HG02840 (cell line): ENCODE measurements around the gene CD3G.

Source experiments
- ATAC-seq: cut with Tn5 transposase; IDR thresholded peaks from one replicate; pipeline ENCODE4 v1.9.1; 2021; ENCODE audit warnings: mild to moderate bottlenecking, moderate library complexity, moderate number of reproducible peaks; ENCODE audit not compliant: unreplicated experiment, low FRiP score

Gene CD3G

DNA sequence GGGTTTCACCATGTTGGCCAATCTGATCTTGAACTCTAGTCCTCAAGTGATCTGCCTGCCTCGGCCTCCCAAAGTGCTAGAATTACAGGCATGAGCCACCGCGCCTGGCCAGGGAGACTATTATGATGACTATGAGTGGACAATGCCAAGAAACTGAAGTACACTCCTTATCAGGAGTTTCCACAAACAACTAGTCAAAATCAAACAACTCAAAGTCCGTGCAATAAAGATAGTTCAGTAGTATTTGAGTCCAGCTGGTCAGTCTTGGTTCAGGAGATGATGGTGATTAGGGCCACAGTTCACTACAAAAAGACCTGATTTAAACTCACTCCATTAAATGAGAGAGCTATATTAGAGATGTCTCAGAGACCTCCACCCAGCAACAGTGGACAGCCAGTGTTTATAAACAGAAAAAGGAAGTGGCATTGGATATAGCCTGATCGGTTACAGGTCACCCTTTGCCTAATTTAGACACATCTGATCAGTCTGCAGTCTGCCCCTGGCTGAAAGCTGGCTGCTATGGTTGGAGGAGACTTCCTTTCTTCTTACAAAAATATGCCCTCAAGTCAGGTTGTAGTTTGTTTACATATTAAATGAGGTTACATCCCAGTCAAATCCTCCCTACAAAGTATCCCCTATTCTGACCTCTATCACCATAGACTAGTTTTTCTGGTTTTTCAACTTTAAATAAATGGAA, 22.6 kb upstream of the CD3G start:
- no peak for ATAC-seq

DNA sequence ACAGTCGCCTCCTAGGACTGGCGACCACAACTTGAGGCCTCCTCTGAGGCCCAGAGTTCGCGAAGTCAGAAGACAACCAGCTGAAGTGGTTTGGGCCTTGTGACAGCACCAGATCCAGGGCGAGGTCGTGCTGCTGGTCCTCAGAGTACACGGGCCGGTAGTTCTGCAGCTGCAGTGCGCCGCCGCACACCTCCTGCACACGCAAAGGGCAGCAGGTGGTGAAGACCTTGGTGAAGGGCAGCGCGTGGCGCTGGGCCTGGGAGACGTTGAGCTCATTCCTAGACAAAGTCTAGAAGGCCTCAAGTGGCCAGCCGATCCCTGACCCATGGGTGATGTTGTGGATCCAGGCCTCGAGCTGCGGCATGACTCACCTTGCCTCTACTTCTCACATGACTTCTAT, 21.4 kb upstream of the CD3G start:
- no peak for ATAC-seq

DNA sequence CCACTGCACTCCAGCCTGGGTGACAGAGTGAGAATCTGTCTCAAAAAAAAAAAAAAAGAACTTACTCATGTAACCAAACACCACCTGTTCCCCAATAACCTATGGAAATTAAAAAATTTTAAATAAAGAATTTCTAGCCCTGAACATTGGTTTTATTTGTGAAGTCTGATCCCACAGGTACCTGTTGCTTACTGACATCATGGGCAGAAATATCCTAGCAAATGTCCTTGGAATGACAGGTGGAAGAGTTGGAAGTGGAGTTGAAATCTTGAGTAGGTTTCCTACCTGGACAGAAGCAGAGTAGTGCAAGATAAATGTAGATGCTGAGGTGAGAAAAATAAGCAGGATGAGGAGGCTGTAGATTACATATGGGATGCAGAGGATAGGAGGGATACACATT, 18.9 kb upstream of the CD3G start:
- ATAC-seq, result no peak

DNA sequence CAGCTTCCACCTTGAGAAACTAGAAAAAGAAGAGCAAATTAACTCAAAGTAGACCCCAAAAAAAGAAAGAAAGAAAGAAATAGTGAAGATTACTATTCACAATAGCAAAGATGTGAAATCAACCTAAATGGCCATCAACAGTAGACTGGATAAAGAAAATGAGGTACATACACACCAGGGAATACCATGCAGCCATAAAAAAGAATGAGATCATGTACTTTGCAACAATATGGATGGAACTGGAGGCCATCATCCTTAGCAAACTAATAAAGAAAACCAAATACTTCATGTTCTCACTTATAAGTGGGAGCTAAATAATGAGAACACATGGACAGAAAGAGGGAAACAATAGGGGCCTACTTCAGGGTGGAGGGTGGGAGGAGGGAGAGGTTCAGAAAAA, 15.4 kb upstream of the CD3G start:
- no peak for ATAC-seq

DNA sequence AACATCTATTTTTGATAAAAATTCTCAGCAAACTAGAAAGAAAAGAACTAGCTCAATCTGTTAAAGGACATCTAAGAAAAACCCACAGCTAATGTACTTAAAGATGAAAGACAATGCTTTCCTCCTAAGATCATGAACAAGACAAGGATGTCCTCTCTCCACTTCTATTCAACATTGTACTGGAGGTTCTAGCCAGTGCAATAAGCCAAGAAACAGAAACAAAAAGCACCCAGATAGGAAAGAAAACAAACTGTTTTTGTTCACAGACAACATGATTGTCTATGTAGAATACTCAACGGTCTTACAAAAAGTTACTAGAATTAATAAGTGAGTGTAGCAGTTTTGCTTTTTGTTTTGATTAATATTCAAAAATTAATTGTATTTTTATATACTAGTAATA, 9.4 kb upstream of the CD3G start:
- ATAC-seq, result no peak

DNA sequence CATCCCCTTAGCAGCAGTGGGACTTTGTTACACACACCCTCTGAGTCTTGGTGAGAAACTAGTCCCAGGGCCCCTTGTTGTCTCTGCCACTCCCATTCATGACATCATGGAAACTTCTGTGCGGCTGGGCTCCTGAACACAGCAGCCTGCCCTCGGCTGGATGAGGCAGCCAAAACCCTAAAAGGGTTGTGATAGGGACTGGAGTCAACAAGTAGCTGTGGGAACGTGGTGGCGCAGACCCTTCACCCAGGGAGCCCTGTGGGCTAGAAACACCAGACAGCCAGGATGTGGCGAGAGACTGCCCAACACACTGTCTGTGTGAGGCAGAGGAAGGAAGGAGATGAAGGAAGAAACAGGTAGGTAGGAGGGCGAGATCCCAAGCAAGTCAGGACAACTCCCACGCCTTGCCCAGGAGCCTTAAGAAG, 5.5 kb upstream of the CD3G start:
- no peak for ATAC-seq

DNA sequence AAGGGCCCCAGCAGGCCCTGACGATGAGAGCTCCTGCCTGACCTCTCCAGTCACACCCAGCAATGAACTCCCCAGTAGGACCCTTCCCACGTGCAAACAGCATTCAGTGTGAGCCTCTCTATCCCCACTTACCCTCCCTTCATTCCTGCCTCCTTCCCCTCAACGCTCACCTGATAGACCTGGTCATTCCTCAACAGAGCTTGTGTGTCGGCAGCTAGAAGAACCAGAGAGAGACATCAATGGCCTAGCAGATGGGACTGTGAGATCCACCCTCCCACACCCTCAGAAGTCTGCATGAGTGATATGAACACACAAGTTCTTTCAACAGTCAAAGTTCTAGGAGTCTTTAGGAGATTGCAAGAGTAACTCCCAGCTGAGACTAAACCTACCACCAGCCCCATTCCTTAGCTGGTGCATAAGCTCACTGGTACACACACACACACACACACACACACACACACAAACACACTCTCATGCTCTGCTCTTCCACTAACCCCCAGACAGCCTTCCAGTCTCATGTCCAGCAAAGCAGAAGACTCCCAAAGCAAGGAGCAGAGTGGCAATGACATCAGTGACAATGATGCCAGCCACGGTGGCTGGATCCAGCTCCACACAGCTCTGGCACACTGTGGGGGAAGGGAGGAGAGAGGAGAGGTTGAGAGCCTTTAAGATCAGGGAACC, 4.7 kb upstream of the CD3G start:
- no peak for ATAC-seq

DNA sequence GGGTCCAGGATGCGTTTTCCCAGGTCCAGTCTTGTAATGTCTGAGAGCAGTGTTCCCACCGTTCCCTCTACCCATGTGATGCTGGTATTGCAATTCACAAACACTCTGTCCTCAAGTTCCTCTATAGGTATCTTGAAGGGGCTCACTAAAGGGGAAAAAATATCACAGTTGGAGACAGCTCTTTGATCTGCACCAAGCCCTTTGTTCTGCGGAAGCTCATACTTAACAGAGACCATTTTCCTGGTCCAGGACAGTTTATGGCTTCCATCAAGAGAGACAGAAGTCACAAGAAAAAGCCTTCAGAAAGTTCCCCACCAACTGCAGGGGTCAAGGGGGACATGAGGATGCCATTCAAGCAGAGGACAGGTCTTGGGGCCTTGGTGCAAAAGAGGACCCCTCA, 3.7 kb upstream of the CD3G start:
- ATAC-seq, result no peak

DNA sequence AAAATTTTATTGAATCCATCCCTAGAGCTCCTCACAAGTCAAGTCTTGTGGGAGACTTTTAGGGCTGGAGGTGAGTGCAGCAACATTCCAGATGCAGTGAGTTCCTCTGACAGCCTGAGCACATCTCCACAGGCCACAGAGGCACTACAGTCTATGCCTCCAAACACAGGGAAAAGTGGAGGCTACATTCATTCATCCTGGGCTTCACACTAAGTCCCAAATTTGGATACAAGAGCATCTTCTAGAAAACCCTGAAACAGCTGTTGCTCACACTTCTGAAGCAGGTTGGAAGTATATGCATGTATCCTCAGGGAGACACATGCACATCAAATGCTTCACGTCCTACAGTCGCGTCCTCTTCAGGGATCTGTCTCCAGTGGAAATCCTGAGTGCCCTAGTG, 2.9 kb upstream of the CD3G start:
- no peak for ATAC-seq

DNA sequence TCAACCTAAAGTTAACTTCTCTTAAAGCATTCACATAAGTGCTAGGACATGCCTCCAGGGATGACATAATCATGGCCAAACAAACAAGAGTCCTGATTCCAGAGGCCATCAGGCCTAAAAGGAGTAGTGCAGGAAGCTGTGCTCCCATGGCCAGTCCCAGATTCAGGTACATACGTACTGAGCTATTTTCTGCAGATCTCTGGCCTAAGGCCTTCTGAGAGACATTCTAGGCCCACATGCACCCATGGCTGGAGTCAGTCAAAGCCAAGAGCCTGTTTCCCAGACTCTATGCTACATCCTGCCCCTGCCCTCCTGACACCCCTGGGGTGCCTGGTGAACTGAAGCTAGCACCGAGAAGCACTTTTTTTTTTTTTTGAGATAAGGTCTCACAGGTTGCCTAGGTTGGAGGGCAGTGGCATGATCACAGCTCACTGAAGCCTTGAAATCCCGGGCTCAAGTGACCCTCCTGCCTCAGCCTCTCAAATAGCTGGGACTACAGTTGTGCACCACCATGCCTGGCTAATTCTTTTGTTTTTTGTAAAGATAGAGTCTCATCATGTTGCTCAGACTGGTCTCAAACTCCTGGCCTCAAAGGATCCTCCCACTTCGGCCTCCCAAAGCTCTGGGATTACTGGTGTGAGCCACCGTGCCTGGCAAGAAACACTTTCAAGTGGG, 2.2 kb upstream of the CD3G start:
- ATAC-seq, result no peak

DNA sequence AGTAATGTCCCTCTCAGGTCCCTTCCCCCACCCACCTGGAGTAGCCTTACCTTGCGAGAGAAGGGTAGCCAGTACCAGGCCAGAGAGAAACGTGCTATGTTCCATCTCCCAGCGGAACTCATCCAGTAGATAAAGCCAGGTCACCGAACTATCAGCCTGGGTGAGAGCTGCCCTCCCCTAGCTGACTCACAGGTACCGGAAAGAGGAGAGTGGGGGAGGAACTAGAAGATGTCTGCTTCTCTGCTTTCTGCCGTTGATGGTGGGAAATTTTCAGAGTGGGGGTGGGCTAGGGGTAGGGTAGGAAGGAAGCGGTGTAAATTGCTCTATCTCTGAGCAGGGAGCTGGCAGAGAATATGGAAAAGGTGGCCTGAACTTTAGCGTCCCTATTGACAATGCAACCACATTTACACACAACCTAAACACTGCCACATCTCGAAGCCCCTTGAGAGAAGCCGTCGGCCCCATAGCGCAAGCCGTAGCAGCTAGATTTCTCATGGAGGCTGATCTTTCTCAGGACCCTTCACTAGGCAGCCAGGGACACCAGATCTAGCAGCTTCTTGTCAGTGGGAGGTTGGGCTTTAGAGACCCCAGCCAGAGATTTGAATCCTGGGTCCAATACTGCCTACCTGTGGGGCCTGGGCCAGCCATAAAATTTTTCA, 1.5 kb upstream of the CD3G start, which contains the start of gene CD3D:
Gene CD3D, minus strand, starts transcription at position 203 of the 659 bp plus-strand sequence. Its CDS starts 98 bp downstream, at position 105.
- no peak for ATAC-seq

DNA sequence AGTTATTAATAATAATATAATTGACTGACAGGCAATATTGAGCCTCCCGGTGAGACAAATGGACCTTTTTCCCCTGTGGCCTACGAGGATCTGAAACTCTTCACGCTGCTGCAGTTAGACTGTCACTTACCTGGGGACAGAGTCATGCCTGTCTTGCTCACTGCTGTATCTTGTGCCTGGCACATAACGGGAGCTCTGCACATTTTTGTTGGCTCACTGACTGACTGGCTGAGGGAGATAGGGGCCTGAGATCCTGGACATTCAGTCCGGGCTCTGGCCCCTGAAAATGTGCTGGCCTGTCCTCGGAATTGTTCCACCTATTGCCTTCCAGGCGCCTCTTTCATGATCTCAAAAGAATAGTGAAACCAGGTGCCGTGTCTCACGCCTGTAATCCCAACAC, 896 bp upstream of the CD3G start:
- ATAC-seq, result no peak

DNA sequence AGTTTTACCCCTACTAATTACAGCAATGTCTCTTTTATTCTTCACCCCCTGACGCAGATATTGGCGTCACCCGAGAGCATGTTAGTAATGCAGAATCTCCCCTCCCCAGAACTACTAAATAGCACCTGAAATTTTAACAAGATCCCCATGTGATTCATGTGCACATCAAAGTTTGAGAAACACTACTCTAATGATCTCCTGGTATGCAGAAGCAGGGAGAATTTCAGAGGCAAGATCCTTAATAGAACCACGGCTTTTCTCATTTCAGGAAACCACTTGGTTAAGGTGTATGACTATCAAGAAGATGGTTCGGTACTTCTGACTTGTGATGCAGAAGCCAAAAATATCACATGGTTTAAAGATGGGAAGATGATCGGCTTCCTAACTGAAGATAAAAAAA, 5.3 kb downstream of the CD3G start:
- no peak for ATAC-seq

DNA sequence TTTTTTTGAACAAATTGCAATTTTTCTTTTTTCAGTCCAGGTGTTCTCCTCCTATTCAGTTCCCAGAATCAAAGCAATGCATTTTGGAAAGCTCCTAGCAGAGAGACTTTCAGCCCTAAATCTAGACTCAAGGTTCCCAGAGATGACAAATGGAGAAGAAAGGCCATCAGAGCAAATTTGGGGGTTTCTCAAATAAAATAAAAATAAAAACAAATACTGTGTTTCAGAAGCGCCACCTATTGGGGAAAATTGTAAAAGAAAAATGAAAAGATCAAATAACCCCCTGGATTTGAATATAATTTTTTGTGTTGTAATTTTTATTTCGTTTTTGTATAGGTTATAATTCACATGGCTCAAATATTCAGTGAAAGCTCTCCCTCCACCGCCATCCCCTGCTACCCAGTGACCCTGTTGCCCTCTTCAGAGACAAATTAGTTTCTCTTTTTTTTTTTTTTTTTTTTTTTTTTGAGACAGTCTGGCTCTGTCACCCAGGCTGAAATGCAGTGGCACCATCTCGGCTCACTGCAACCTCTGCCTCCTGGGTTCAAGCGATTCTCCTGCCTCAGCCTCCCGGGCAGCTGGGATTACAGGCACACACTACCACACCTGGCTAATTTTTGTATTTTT, 9.1 kb downstream of the CD3G start:
- no peak for ATAC-seq

DNA sequence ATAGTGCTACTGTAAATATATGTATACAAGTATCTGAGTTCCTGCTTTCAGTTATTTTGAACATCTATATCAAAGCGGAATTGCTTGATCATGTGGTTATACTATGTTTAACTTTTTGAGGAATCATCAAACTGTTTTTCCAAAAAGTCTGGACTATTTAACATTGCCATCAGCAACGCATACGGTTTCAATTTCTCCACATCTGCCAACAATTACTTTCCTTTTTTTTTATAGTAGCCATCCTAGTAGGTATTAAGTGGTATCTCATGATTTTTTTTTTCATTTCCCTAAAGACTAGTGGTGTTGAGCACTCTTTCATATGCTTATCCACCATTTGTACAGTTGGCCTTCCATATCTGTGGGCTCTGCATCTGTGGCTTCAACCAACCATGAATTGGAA, 13.9 kb downstream of the CD3G start:
- no peak for ATAC-seq

DNA sequence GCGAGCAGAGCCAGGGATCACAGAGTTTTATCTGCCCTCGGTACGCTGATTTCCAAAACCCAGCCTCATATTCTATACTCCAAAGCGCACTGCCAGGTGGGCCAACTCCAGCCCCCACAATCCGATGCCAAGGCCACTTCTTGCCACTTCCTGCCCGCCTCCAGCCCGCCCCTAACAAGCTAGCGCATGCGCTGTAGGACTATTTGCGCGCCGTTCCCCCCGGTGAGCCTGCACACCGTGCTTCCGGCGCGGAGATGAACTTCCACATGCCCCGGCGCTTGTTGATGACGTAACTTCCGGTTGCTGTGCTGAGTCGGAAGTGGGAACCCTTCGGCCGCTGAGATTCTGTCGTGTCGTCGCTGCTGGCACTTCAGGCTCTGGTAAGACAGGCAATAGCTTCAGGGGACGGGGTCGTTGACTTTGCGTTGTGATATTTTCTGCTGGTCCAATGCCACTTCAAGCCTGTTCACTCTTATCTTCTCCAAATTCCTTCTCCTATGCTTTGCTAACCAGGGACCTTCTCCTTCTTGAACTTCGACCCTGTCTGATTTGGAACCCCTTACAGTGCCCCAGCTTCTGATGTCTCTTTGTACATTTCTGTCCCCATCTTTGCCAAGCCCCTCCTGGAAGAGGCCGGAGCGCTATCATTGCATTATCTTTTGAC, 15.3 kb downstream of the CD3G start, which contains the start of gene UBE4A:
Gene UBE4A, plus strand, starts transcription at position 306 of the 664 bp plus-strand sequence. CDS start 5,481 bp downstream, outside the sequence.
- peak; percentile 89 for ATAC-seq

DNA sequence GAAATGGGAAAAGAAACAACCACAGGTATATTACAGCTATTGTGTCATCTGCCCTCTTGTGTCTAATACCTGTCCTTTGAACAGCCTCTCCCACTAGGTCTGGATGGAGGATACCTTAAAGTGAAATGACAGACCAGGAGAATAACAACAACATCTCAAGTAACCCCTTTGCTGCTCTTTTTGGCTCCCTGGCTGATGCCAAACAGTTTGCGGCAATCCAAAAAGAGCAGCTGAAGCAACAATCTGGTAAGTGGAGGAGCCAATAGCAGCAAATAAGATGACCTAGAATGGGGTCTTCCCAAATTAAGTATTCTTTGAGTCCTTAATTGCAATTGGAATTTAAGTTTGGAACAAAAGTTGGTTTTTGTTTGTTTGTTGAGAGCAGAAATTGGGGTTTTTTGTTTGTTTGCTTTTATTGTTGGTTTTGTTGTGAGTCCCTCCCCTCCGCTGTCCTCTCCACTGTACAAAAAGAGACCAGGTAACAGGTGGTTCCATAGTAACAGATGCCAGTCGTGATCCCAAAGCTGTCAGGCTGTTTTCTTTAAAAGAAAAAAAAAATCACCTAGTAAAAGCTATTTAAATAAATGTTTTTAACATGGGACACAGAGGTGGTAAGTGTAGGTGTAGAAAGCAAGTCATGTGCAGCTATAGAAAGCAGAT, 20.9 kb downstream of the CD3G start:
- no peak for ATAC-seq

DNA sequence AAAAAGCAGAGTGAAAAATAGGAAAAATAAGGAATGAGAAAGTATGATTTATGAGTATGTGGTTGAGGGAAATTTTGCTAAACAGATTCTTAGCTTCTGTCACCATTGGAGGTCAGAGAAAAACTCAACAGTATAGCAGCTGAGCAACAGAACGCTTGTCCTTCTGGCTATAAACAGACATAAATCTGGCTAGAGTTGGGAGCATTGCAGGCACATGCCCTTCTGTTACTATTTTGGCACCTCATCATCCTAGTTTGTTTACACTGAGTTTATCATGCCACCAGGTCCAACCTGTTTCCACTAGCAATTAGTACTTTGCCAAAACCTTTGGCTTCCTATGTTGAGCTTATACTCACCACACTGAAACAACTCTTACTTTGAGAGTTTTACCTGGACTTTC, 22.1 kb downstream of the CD3G start:
- no peak for ATAC-seq

DNA sequence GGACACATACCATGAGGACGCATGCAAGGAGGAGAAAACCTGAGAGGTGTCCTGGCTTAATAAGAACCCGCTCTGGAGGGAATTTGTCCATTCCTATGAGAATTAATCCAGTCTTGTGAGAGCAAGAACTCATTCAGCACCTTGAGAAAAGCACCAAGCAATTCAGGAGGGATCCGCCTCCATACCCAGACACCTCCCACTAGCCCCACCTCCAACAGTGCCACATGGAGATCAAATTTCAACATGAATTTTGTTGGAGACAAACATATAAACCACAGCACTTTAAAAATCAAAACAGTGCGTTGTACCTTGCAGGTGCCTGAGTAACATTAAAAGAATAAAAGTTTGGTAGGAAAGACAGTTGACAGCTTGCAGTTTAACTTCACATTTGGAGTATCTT, 26.6 kb downstream of the CD3G start:
- no peak for ATAC-seq

DNA sequence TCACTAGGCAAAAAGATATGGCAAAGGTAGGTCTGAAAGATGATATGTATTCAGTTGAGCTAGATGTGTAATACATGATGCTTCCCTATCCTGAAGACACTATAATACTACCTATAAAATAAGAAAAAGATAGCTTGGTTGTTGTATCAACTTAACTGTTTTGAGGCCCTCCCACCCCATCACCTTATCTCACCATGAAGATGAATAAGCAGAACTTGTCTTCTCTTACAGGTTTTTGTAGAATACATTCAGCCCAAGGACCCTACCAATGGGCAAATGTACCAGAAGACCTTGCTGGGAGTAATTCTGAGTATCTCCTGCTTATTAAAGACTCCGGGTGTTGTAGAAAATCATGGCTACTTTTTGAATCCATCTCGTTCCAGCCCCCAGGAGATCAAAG, 29.1 kb downstream of the CD3G start:
- no peak for ATAC-seq
